ENCODE measurements around the gene NR1I3.

The NR1I3 gene

GRCh38 chr1:161217831-161218230 is 20.2 kb downstream of the NR1I3 start:
- no peak for DNase-seq

GRCh38 chr1:161216945-161217712 is 20.9 kb downstream of the NR1I3 start:
- no peak for DNase-seq

GRCh38 chr1:161215076-161215475 is 22.9 kb downstream of the NR1I3 start, which contains the start of gene FCER1G:
TSS of gene FCER1G (plus strand) at chr1:161215295. CDS start at chr1:161215322, 27 bp downstream.
- DNase-seq: no peak

- no peak for DNase-seq
Measured at GRCh38 chr1:161214369-161214768, 23.6 kb downstream of the NR1I3 start.

- peak; percentile 83 for DNase-seq
Measured at GRCh38 chr1:161209790-161210409, 28.1 kb downstream of the NR1I3 start.

GRCh38 chr1:161207173-161207572 is 30.8 kb downstream of the NR1I3 start:
- no peak for DNase-seq

- no peak for DNase-seq
Measured at GRCh38 chr1:161206411-161207140, 31.4 kb downstream of the NR1I3 start.

GRCh38 chr1:161201836-161202712 is 35.9 kb downstream of the NR1I3 start, which contains the start of gene NDUFS2:
TSS of gene NDUFS2 (plus strand) at chr1:161202367. CDS start at chr1:161202386, 19 bp downstream.
- DNase-seq: peak; percentile 98

GRCh38 chr1:161200992-161201835 is 36.8 kb downstream of the NR1I3 start:
- no peak for DNase-seq

GRCh38 chr1:161200421-161200991 is 37.5 kb downstream of the NR1I3 start:
- no peak for DNase-seq

GRCh38 chr1:161199506-161200139 is 38.4 kb downstream of the NR1I3 start:
- DNase-seq: no peak

GRCh38 chr1:161198897-161199431 is 39.0 kb downstream of the NR1I3 start, which contains the start of gene ADAMTS4:
TSS of gene ADAMTS4 (minus strand) at chr1:161199054. CDS start at chr1:161198627, 427 bp downstream.
- no peak for DNase-seq

GRCh38 chr1:161198194-161198896 is 39.7 kb downstream of the NR1I3 start:
- no peak for DNase-seq

GRCh38 chr1:161197560-161198193 is 40.3 kb downstream of the NR1I3 start:
- DNase-seq: no peak

- no peak for DNase-seq
Measured at GRCh38 chr1:161196521-161197451, 41.2 kb downstream of the NR1I3 start.

GRCh38 chr1:161196111-161196510 is 41.9 kb downstream of the NR1I3 start:
- no peak for DNase-seq

GRCh38 chr1:161195171-161195570 is 42.8 kb downstream of the NR1I3 start:
- no peak for DNase-seq
